AG04450 (cell line): ENCODE data around the gene PDIA2. TPM values are rescaled to one million over a fixed set of nuclear protein-coding genes. Genes with fewer than 3 reads are reported as not detected.

Source experiments
- CTCF ChIA-PET: fragments of 300-600, 350-600 bp; formaldehyde crosslinking; extraction: SDS; loops from one replicate; lab custom pipeline; 2022; ENCODE audit warnings: antibody characterized with exemption, inconsistent platforms; lab: Charles Lee
- POLR2A ChIA-PET: fragments of 350-600 bp; formaldehyde crosslinking; extraction: SDS; loops from one replicate; lab custom pipeline; 2021; ENCODE audit warnings: antibody characterized with exemption, inconsistent platforms; lab: Yijun Ruan, JAX
- DNase-seq: peaks from one replicate; pipeline ENCODE4 v3.0.0-alpha.2; 2011; ENCODE audit warnings: low read depth, low spot score
- H3K27ac ChIP-seq: one replicate; pipeline ENCODE4 v1.5.1; 2012; ENCODE audit warnings: low read depth, low read length, control low read depth
- H3K27me3 ChIP-seq: one replicate; pipeline ENCODE4 v1.6.0; 2012; ENCODE audit warnings: low read length; ENCODE audit not compliant: control insufficient read depth, insufficient read depth
- H3K4me3 ChIP-seq: 2 replicates; pipeline ENCODE4 v1.5.1; 2011; ENCODE audit warnings: mild to moderate bottlenecking, low read depth, low read length, control low read depth
- H3K9me3 ChIP-seq: 2 replicates; pipeline ENCODE4 v1.5.1; 2012; ENCODE audit warnings: low read length; ENCODE audit not compliant: control insufficient read depth, insufficient read depth
- CTCF ChIP-seq: IDR thresholded peaks from 2 replicates; pipeline ENCODE4 v1.5.1; 2011; ENCODE audit warnings: low read depth, low read length, control low read depth, inconsistent platforms
- polyA plus RNA-seq: library from polyadenylated mRNA; depleted of rRNA; stranded (reverse); fragments of >200 nt; gene quantifications from 2 replicates; pipeline ENCODE4 v1.2.3, GENCODE V29; 2011

Gene PDIA2
- polyA plus RNA-seq, 1 experiment: 0.45 TPM

DNA sequence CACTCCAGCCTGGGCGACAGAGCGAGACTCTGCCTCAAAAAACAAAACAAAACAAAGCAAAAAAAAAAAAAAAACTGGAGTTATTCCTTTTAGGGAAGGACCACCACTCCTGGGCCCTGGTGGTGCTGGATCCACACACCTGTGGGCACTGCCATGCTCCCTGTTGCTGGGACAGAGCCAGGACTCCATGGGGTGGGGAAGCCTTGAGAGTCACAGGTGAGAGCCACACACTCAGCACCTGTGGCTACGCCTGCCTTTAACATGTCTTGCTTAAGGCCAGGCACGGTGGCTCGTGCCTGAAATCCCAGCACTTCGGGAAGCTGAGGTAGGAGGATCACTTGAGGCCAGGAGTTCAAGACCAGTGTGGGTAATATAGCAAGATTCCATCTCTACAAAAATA lies 18.3 kb downstream of the PDIA2 start:
- no peak overlapping the region for H3K4me3 ChIP-seq
- H3K9me3 ChIP-seq: no peaks in the 10 kb centered on the region; the same call in 1 of the 2 replicates
- POLR2A ChIA-PET: no interaction called here
- no peak for TF ChIP-seq CTCF
- DNase-seq: no peak
- H3K27ac ChIP-seq: no peak overlapping the region
- CTCF ChIA-PET: no interaction called here
- no peaks in the 10 kb centered on the region for H3K27me3 ChIP-seq

DNA sequence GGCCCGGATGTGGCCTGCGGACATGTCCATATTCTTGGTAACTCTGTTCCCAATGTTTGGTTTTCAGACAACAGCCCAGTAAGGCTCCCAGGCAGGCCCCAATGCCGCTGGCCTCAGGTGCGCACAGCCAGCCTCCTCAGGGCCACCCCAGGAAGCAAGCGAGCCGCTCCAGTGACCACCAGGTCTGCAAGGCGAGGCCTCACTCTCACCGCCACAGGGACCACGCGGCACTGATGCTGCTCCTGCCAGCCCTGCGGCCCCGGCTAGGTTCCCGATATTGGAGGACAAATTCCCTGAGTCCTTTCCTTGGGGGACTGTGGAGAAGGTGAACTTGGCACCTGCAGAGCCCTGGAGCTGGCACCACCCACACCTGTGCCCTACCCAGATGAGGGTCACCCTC lies 19.0 kb downstream of the PDIA2 start:
- H3K9me3 ChIP-seq: no peaks in the 10 kb centered on the region; the same call in 1 of the 2 replicates
- H3K4me3 ChIP-seq: no peak overlapping the region
- H3K27me3 ChIP-seq: no peaks in the 10 kb centered on the region
- H3K27ac ChIP-seq: no peak overlapping the region
- CTCF ChIA-PET: no interaction called here
- no peak for TF ChIP-seq CTCF
- DNase-seq: no peak
- POLR2A ChIA-PET: no interaction called here

DNA sequence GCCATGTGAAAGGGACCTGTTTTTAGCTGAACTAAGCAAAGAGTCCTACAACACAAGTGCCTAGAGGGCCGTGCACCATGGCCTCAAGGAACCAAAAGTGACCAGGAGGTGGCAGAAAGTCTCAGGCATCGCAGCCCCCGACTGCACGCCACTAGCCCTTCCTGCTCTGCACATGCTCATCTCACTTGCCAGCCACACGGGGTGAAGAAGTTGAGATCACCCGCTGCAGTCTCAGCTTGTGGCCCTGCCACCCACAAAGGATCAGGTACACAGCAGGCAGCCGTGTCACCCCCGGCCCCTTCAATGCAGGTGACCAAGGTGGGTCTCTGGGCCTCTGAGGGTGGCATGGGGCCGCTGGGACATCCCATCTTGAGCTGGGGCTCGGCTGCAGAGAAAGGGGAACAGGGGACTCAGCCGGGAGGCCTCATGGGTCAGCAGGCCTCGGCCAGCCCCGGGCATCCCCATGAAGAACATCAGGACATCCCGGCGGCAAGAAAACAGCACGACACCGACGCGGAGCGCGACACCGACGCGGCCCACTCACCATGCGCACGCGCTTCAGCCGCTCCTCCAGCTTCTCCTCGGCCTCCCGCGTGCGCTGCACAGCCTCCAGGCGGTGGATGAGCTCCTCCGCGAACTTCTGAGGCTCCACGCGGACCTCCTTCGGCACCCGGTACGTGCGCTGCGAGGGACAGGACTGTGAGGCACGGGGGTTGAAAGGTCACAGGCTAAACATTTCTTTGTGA lies 21.0 kb downstream of the PDIA2 start:
- no peak for TF ChIP-seq CTCF
- no peak for DNase-seq
- Histone ChIP-seq H3K4me3 (no peak overlapping the region), H3K9me3 (no peaks in the 10 kb centered on the region; the same call in 1 of the 2 replicates), H3K27me3 (no peaks in the 10 kb centered on the region), H3K27ac (no peak overlapping the region)
- ChIA-PET CTCF (no interaction called here), POLR2A (no interaction called here)

DNA sequence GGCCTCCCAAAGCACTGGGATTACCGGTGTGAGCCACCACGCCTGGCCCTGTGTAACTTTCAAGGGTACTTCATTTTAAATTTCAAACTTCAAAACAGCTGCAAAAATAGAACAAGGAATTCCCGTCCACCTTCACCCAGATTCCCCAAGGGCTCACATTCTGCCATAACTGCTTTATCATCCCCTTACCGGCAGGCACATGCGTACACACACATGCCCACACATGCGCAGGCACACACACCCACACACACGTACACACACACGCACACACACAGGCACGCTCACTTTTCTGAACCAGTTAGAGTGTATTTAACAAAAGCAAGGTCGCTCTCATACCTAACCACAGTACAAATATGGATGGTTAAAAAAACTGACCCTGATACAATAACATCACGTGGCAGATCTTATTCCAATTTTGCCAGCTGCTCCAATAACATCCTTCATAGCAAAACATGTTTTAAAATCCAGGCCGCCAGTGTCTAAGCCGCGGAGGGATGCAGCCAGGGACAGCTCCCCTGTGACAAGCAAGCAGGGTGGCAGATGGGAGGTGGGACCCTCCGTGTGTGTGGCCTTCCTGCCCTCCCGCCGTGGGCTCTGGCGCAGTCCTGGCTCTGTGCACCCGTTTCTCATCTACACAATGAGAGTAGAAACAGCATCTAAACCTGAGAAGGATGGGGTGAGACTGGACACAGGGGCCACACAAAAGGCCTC lies 23.1 kb downstream of the PDIA2 start:
- no peak overlapping the region for H3K27ac ChIP-seq
- H3K27me3 ChIP-seq: no peaks in the 10 kb centered on the region
- ChIA-PET CTCF (no interaction called here), POLR2A (interaction anchor here (0.7 kb wide), 1 partner anchor 19 kb away, joined by 3 read pairs; no protein-coding TSS in a partner anchor)
- H3K9me3 ChIP-seq: no peaks in the 10 kb centered on the region; the same call in 1 of the 2 replicates
- TF ChIP-seq CTCF: no peak
- no peak overlapping the region for H3K4me3 ChIP-seq
- DNase-seq: no peak

DNA sequence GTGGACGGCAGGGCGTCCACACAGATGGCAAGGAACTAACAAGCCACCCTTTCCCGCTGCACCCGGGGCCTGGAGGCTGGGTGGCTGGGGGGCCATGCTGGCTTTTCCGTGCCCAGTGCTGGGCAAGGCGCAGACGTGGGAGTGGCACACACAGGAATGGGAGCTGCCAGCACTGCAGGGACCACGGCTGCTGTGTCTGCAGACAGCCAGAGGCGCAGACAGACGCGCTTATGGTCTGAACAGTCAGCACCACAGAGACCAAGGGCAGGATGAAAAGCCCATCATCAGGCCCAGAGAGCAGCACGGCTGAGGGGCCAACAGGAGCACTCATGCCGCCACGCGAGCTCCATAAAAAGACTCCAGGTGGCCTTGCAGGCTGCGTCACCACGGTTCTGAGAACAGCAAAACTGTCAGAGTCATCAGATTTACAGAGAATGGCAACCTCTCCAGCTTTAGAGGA lies 24.0 kb downstream of the PDIA2 start:
- no peaks in the 10 kb centered on the region for H3K27me3 ChIP-seq
- POLR2A ChIA-PET: no interaction called here
- no peak for DNase-seq
- TF ChIP-seq CTCF: no peak
- no peaks in the 10 kb centered on the region; the same call in 1 of the 2 replicates for H3K9me3 ChIP-seq
- H3K4me3 ChIP-seq: no peak overlapping the region
- no peak overlapping the region for H3K27ac ChIP-seq
- CTCF ChIA-PET: no interaction called here
